GM21423 (cell line): ENCODE data around the gene UBQLN1.
A peak's percentile ranks its signal among the peaks of the same experiment; 100 is the strongest.
"Not testable (repeated sequence)": the region's sequence is repeated elsewhere in the genome, so short reads cannot be mapped to it uniquely, and the experiment has no call there.

ENCODE experiments used
- ATAC-seq: cut with Tn5 transposase; IDR thresholded peaks from one replicate; pipeline ENCODE4 v1.9.1; 2021; ENCODE audit warnings: mild to moderate bottlenecking, moderate library complexity; ENCODE audit not compliant: unreplicated experiment

Gene UBQLN1

GRCh38 chr9:83707768-83708514 is at the start of gene UBQLN1:
Gene UBQLN1, minus strand, starts transcription at chr9:83707958. Its CDS starts 279 bp downstream, at chr9:83707679.
- peak; percentile 73 for ATAC-seq

GRCh38 chr9:83754383-83754977 is 46.7 kb upstream of the UBQLN1 start:
- no peak for ATAC-seq

GRCh38 chr9:83749706-83750105 is 41.9 kb upstream of the UBQLN1 start:
- no peak for ATAC-seq

DNA sequence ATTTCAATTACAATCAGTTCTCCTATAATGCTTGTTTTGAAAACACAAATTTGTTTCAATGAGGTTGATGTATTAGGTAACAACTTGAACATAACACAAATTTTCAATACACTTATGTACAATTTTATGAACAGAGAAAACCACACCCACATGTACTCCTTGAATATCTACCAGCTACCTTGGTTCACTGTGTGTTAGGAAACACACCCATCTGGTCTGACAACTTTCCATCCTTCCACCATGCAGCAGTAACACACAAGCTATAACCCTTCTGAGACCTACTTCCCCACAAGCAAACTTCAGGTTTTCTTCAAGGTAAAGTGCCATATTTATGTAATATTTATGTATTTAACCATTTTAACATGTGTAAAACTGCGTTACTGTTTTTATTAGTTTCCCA is 36.4 kb upstream of the UBQLN1 start:
- ATAC-seq, result no peak

DNA sequence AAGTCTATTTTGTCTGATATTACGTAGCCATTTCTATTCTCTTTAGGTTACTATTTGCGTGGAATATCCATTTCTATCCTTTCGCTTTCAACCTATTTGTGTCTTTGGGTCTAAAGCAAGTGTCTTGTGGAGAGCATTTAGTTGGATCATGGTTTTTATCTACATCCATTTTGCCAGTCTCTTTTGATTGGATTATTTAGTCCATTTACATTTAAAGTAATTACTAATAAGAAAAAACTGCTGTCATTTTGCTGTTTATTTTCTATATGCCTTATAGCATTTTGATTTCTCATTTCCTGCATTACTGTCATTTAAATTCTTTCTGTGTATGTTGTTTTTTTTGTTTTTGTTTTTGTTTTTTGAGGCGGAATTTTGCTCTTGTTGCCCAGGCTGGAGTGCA is 26.0 kb upstream of the UBQLN1 start:
- no peak for ATAC-seq

- ATAC-seq, result not testable (repeated sequence)
Observed at GRCh38 chr9:83728591-83729368, 21.0 kb upstream of the UBQLN1 start.

GRCh38 chr9:83724436-83724835 is 16.7 kb upstream of the UBQLN1 start:
- no peak for ATAC-seq

DNA sequence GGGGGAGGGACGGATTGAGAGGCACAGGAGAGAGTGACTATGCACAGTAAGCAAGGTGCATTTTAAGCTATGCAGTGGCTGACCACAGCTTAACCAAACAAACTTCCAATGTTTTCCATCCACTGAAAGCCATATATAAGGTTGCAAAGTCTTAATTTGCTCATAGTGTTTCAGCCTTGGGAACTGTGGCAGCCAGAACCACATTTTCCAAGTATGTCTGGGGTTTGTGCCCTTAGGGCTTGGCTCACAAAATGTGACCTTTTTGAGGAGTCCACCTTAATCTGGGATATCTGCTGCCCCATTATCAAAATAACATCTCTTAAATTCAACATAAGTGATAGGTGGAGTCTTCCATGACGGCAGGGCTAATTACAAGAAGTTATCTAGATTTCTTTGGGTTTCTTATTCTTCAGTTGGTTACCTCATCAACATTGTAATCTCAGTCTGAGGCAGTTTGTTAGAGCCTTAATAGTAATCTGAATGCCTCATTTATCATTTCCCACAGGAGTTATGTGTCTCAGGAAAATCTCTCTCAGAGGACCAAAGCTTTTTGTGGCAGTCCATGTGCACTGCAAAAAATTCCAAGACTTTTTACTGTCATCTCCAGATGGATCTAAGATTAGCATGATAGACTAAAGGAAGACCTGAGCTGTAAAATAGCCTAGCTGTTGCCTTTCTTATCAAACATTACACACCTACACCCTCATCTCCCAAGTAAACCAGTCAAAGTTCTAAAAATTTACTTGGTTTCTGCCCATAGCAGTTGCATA is 15.2 kb upstream of the UBQLN1 start:
- ATAC-seq, result no peak

- ATAC-seq, result no peak
Observed at GRCh38 chr9:83721509-83721908, 13.8 kb upstream of the UBQLN1 start.

DNA sequence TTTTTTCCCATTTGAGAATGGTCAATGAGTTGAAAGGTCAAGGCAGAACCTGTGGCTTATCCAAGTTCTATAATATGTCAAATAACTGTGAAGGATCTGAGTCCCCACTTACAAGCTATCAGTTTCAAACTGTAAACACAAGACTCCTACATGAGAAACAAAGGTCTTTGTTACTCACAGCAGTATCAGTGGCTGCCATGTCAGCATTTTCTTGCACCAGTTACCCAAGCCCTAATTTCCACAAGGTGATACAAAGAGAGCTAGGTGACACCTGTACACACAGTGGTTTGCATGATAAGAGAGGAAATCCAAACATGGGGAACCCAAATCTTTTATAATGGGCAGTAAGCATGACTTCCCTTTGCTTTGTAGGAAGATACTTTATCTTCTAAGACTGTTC is 8.0 kb upstream of the UBQLN1 start:
- no peak for ATAC-seq

GRCh38 chr9:83715221-83715620 is 7.5 kb upstream of the UBQLN1 start:
- no peak for ATAC-seq

DNA sequence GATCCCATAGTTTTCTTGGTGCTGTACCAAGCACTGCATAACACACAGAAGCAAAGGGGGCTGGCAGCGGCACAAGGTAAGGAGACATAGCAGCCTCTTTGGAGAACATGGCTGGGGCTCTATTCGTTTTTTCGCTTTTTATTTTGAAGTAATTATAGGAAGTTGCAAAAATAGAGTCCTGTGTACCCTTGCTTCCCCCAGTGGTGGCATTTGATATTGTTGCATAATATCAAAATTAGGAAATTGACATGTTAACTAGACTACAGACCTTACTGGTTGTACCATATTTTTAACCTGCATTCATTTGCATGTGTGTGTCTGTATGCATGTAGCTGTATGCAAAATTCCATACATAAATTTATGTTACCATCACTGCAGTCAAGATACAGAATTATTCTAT is 6.6 kb upstream of the UBQLN1 start:
- ATAC-seq, result no peak

- peak; percentile 61 for ATAC-seq
Observed at GRCh38 chr9:83708515-83709158, 879 bp upstream of the UBQLN1 start.

GRCh38 chr9:83707518-83707767 is 315 bp downstream of the UBQLN1 start:
- ATAC-seq, result peak; percentile 43

DNA sequence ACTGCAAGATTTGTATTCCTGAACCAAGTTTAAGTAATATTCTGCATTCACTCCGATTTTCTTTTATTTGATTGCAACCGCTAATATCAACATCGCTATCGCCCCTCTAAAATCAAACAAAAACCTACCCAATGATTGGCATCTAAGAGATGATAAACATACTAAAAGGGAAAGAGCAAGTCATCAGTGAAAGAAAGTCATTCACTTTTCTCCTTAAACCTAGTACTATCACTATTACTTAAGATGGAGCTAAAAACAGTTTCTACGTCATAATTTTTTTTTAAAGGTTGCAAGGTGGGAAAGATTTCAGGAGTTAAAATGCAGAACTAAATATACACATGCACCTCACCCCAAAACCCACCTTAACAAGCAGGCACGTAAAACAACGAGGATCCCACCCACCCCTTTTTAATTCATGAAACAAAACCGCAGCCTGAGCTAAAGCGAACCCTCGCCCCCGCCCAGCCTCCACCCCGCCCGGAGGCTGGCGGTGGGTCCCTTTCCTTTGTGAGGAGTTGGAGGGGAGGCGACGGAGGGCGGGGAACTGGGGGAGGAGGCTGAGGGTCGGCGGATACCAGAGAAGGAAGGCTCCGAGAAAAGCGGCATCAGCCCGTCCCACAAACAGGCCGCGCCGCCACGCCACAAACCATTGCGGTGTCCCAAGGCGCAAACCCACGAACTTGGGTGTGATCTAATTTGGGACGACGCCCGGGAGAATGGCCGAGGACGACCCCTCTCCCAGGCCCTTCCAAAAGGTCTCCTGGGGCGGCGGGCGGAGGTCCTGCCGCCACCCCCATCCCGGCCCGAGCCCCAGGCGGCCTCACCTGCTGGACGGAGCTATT is 861 bp downstream of the UBQLN1 start:
- peak; percentile 13 for ATAC-seq

DNA sequence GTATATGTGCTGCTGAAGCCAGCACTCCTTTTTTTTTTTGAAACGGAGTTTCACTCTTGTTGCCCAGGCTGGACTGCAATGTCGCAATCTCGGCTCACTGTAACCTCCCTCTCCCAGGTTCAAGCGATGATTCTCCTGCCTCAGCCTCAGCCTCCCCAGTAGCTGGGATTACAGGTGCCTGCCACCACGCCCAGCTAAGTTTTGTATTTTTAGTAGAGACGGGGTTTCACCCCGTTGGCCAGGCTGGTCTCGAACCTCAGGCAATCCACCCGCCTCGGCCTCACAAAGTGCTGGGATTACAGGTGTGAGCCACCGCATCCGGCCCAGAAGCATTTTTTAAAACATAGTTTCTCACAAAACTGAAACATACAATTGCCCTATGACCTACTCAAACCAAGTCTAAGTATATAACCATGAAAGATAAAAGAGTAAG is 2.5 kb downstream of the UBQLN1 start:
- not testable (repeated sequence) for ATAC-seq

GRCh38 chr9:83701769-83702168 is 6.0 kb downstream of the UBQLN1 start:
- ATAC-seq, result no peak

GRCh38 chr9:83701286-83701685 is 6.5 kb downstream of the UBQLN1 start:
- no peak for ATAC-seq

- ATAC-seq, result peak; percentile 27
Observed at GRCh38 chr9:83699615-83700014, 8.1 kb downstream of the UBQLN1 start.
